Measurements from ENCODE around the gene DCTN5. TPM values are rescaled to one million over a fixed set of nuclear protein-coding genes. Genes with fewer than 3 reads are reported as not detected.

The DCTN5 gene
- total and polyA plus RNA-seq, 2 of the 13 experiments (the other 11 are each of a cell fraction or from before 2014, with no cell fraction given): 105 to 207 TPM

DNA sequence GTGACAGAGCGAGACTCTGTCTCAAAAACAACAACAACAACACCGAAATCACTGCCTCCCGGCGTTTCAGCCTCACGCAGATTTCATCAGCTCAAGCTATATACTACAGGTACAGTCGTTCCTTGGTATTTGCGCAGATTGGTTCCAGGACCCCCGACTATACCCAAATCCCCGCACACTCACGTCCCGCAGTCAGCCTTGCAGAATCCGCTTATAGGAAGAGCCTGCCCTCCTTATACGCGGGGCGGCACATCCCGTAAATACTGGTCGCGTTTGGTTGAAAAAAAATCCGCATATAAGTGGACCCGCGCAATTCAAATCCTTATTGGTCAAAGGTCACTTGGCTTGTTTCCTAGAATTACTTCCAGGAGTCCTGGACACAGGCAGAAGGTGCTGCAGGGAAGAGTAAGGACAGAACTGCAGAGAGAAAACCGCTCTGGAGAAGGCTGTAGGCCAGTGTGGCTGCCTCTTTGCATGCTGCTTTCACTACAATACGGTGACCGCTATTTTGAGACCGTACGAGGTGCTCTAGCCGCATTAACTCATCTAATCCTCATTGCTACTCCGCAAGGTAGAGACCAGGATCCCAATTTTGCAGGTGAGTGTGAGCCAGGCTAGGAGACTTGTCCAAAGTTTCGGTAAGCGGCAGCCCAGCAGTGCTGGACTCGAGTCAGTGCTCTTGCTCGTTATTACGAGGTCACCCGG lies 45.9 kb upstream of the DCTN5 start:
- ChIA-PET CTCF (ENCODE audit: low intra/inter-chr PET ratio, low total read pairs) (interaction anchor here (2.2 to 2.5 kb wide), 2 partner anchors 39 to 161 kb away, joined by 10 to 12 read pairs; partner anchors contain the start of genes EARS2 and UBFD1), POLR2A (no interaction called here)
- BruUV-seq (replicated peaks): TSS peak; percentile 63
- in situ Hi-C loops (cut with HindIII; ENCODE audit: extremely low pct_ligation_motif_present, low pct_unique_long_range_greater_than_20kb): no loop called here
- 6% methylated on average over 34 of the region's 34 CpGs for WGBS (ENCODE audit: low lambda C conversion rate)
- peak; percentile 61 for DNase-seq (ENCODE audit: low spot score)
- peaks cover 22 to 34% of the 10 kb centered on the region in 2 experiments for H3K36me3 ChIP-seq (replicated peaks in 1 of 2; ENCODE audit: control insufficient read depth in 1 of 2, insufficient read depth in 2 of 2, low read length in 2 of 2)
- H3K4me1 ChIP-seq (ENCODE audit: insufficient read depth, low read length): peaks cover 31% of the 10 kb centered on the region
- peak overlapping the region; percentile 93 for H3K4me2 ChIP-seq (ENCODE audit: low read depth, low read length)
- H3K4me3 ChIP-seq (replicated peaks in 1 of 3; ENCODE audit: insufficient read depth in 1 of 3, low read depth in 2 of 3, low read length in 3 of 3): peak overlapping the region; percentile 72 to 98 (median 97)
- peak overlapping the region; percentile 80 for H3K27ac ChIP-seq (ENCODE audit: extremely low read length, insufficient read depth, low read length)
- peaks cover 0 to 5% of the 10 kb centered on the region in 2 experiments; a peak in 1 of 5 replicates for H3K27me3 ChIP-seq (ENCODE audit: control insufficient read depth in 1 of 2, insufficient read depth in 2 of 2, low read length in 2 of 2)
- H3K9me3 ChIP-seq (ENCODE audit: low read length): no peaks in the 10 kb centered on the region
- peak; percentile 50 for ATAC-seq
- peaks cover 55% of the 10 kb centered on the region for H3K79me2 ChIP-seq (ENCODE audit: insufficient read depth, low read length)
- no peak overlapping the region for H2AFZ ChIP-seq (ENCODE audit: low read length)
- intact Hi-C loops (cut with micrococcal nuclease; ENCODE audit: unreplicated experiment): no loop called here
- peak overlapping the region; percentile 97 for H3K9ac ChIP-seq (ENCODE audit: insufficient read depth, low read depth, low read length)
- peaks cover 28% of the 10 kb centered on the region for H4K20me1 ChIP-seq (ENCODE audit: insufficient read depth, low read length)
- FAIRE-seq: no peak
- TF ChIP-seq TOPORS (CRISPR knock-in tag; IDR thresholded peaks at IDR 0.05) (no peak), SP140L (CRISPR knock-in tag; IDR thresholded peaks at IDR 0.05; ENCODE audit: borderline replicate concordance) (no peak), GATAD1 (CRISPR knock-in tag; IDR thresholded peaks at IDR 0.05) (no peak), SAFB2 (CRISPR knock-in tag; IDR thresholded peaks at IDR 0.05; ENCODE audit: borderline replicate concordance, low read depth) (no peak), MEIS1 (CRISPR knock-in tag; IDR thresholded peaks at IDR 0.05; ENCODE audit: borderline replicate concordance) (no peak), ZNF30 (CRISPR knock-in tag; IDR thresholded peaks at IDR 0.05) (no peak), ZNF234 (CRISPR knock-in tag; conservative IDR thresholded peaks at IDR 0.05) (no peak), ZNF484 (CRISPR knock-in tag; IDR thresholded peaks at IDR 0.05; ENCODE audit: borderline replicate concordance, low read depth) (no peak), ZNF577 (CRISPR knock-in tag; IDR thresholded peaks at IDR 0.05; ENCODE audit: borderline replicate concordance, low read depth) (no peak)
- TF ChIP-seq, protein P1, sequence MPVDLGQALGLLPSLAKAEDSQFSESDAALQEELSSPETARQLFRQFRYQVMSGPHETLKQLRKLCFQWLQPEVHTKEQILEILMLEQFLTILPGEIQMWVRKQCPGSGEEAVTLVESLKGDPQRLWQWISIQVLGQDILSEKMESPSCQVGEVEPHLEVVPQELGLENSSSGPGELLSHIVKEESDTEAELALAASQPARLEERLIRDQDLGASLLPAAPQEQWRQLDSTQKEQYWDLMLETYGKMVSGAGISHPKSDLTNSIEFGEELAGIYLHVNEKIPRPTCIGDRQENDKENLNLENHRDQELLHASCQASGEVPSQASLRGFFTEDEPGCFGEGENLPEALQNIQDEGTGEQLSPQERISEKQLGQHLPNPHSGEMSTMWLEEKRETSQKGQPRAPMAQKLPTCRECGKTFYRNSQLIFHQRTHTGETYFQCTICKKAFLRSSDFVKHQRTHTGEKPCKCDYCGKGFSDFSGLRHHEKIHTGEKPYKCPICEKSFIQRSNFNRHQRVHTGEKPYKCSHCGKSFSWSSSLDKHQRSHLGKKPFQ (CRISPR knock-in tag; IDR thresholded peaks at IDR 0.05; ENCODE audit: insufficient replicate concordance): no peak
- TF ChIP-seq, protein P2, sequence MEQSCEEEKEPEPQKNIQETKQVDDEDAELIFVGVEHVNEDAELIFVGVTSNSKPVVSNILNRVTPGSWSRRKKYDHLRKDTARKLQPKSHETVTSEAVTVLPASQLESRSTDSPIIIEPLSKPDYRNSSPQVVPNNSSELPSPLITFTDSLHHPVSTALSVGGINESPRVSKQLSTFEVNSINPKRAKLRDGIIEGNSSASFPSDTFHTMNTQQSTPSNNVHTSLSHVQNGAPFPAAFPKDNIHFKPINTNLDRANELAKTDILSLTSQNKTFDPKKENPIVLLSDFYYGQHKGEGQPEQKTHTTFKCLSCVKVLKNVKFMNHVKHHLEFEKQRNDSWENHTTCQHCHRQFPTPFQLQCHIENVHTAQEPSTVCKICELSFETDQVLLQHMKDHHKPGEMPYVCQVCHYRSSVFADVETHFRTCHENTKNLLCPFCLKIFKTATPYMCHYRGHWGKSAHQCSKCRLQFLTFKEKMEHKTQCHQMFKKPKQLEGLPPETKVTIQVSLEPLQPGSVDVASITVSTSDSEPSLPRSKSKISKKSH (CRISPR knock-in tag; IDR thresholded peaks at IDR 0.05; ENCODE audit: borderline replicate concordance): no peak
- TF ChIP-seq, protein P3, sequence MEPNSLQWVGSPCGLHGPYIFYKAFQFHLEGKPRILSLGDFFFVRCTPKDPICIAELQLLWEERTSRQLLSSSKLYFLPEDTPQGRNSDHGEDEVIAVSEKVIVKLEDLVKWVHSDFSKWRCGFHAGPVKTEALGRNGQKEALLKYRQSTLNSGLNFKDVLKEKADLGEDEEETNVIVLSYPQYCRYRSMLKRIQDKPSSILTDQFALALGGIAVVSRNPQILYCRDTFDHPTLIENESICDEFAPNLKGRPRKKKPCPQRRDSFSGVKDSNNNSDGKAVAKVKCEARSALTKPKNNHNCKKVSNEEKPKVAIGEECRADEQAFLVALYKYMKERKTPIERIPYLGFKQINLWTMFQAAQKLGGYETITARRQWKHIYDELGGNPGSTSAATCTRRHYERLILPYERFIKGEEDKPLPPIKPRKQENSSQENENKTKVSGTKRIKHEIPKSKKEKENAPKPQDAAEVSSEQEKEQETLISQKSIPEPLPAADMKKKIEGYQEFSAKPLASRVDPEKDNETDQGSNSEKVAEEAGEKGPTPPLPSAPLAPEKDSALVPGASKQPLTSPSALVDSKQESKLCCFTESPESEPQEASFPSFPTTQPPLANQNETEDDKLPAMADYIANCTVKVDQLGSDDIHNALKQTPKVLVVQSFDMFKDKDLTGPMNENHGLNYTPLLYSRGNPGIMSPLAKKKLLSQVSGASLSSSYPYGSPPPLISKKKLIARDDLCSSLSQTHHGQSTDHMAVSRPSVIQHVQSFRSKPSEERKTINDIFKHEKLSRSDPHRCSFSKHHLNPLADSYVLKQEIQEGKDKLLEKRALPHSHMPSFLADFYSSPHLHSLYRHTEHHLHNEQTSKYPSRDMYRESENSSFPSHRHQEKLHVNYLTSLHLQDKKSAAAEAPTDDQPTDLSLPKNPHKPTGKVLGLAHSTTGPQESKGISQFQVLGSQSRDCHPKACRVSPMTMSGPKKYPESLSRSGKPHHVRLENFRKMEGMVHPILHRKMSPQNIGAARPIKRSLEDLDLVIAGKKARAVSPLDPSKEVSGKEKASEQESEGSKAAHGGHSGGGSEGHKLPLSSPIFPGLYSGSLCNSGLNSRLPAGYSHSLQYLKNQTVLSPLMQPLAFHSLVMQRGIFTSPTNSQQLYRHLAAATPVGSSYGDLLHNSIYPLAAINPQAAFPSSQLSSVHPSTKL (CRISPR knock-in tag; IDR thresholded peaks at IDR 0.05): no peak
- TF ChIP-seq, protein P4, sequence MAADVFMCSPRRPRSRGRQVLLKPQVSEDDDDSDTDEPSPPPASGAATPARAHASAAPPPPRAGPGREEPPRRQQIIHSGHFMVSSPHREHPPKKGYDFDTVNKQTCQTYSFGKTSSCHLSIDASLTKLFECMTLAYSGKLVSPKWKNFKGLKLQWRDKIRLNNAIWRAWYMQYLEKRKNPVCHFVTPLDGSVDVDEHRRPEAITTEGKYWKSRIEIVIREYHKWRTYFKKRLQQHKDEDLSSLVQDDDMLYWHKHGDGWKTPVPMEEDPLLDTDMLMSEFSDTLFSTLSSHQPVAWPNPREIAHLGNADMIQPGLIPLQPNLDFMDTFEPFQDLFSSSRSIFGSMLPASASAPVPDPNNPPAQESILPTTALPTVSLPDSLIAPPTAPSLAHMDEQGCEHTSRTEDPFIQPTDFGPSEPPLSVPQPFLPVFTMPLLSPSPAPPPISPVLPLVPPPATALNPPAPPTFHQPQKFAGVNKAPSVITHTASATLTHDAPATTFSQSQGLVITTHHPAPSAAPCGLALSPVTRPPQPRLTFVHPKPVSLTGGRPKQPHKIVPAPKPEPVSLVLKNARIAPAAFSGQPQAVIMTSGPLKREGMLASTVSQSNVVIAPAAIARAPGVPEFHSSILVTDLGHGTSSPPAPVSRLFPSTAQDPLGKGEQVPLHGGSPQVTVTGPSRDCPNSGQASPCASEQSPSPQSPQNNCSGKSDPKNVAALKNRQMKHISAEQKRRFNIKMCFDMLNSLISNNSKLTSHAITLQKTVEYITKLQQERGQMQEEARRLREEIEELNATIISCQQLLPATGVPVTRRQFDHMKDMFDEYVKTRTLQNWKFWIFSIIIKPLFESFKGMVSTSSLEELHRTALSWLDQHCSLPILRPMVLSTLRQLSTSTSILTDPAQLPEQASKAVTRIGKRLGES (CRISPR knock-in tag; IDR thresholded peaks at IDR 0.05; ENCODE audit: borderline replicate concordance): no peak
